Prostate gland (tissue), 2 donors: Measurements from ENCODE around the gene POLR2B.

ENCODE experiments used
- POLR2AphosphoS5 ChIP-seq: sonication (generic); formaldehyde crosslinking; IDR thresholded peaks from one replicate; pipeline ENCODE4 v1.6.1; 2017; ENCODE audit warnings: antibody characterized with exemption
- TF ChIP-seq, protein P1 (sequence below), 4 experiments: fragments of 200-600 bp in 2 of 4; fragments of 450-650 bp in 2 of 4; sonication (generic) in 2 of 4; IDR thresholded peaks; 1 replicate in 3 of 4; 2 replicates in 1 of 4; pipeline ENCODE4 v1.5.1; 2016 to 2019; ENCODE audit warnings: antibody characterized with exemption in 4 of 4, mild to moderate bottlenecking in 2 of 4, moderate library complexity in 2 of 4

DNA sequence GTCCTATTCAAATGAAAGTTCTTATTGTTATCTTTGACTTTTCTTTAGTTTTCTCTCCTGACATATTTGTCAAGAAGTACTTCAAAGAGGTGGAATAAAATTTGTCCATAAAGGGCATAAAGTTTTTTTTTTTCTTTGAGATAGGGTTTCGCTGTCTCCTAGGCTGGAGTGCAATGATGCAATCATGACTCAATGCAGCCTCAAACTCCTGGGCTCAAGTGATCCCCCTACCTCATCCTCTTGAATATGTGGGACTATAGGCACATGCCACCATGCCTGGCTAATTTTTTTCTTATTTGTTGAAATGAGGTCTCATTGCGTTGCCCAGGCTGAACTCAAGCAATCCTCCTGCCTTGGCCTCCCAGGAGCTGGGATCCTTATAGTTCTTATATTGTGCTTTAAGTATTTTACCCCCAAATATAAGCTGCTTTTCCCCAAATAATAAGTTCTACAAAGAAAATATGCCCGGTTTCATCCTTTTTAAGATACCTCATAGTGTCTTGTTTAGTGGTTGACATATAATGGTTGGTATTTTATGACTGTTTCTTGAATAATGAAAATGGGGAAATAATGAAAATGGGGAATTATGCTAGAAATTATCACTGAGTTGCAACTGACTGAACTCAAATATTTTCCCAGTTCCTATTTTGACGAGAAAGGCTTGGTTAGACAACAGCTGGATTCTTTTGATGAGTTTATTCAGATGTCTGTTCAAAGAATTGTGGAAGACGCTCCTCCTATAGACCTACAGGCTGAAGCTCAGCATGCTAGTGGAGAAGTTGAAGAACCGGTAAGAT is 11.6 kb downstream of the POLR2B start:
- TF ChIP-seq, protein P1, sequence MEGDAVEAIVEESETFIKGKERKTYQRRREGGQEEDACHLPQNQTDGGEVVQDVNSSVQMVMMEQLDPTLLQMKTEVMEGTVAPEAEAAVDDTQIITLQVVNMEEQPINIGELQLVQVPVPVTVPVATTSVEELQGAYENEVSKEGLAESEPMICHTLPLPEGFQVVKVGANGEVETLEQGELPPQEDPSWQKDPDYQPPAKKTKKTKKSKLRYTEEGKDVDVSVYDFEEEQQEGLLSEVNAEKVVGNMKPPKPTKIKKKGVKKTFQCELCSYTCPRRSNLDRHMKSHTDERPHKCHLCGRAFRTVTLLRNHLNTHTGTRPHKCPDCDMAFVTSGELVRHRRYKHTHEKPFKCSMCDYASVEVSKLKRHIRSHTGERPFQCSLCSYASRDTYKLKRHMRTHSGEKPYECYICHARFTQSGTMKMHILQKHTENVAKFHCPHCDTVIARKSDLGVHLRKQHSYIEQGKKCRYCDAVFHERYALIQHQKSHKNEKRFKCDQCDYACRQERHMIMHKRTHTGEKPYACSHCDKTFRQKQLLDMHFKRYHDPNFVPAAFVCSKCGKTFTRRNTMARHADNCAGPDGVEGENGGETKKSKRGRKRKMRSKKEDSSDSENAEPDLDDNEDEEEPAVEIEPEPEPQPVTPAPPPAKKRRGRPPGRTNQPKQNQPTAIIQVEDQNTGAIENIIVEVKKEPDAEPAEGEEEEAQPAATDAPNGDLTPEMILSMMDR (IDR thresholded peaks at IDR 0.05), result no peak
- no peak for TF ChIP-seq POLR2AphosphoS5
